Fibroblast of pulmonary artery (primary cell): Measurements from ENCODE around the gene ZNF207.
"Not testable (repeated sequence)": the region's sequence is repeated elsewhere in the genome, so short reads cannot be mapped to it uniquely, and the experiment has no call there.

ENCODE experiments used
- DNase-seq: peaks from one replicate; pipeline ENCODE4 v3.0.0-alpha.2; 2010; ENCODE audit warnings: low read depth
- H3K4me3 ChIP-seq: replicated peaks from 2 replicates; pipeline ENCODE4 v1.5.1; 2011; ENCODE audit warnings: low read depth, mild to moderate bottlenecking, control low read depth, low read length, moderate library complexity
- TF ChIP-seq, protein P1 (sequence below): IDR thresholded peaks from 2 replicates; pipeline ENCODE4 v1.5.1; 2011; ENCODE audit warnings: mild to moderate bottlenecking, control low read depth, low read length, inconsistent platforms; ENCODE audit errors: missing control alignments

Gene ZNF207

DNA sequence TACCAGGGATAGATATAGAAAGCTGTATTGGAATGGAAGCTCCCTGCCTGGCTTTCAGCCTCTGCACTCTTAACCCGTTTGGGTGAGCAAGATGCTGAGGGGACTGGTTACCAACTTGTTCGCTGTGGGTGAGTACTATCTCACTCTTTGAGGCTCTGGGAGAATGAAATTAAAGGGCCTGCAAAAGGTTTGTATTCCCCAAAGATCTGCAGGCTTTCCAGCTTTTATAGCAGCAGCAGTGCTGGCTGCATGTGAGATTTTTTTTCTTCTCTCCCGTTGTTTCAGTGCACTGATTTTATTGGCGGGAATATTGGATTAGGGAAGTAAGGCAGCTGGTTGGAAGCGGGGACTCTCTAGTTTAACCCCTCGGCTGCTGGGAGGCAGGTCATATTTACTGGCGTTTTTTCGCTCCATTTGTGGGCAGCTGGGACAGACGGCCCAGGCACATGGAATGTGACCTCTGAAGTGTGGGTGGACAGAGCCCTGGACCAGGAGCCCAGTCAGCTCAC is 38.9 kb upstream of the ZNF207 start:
- DNase-seq = no peak
- TF ChIP-seq, protein P1, sequence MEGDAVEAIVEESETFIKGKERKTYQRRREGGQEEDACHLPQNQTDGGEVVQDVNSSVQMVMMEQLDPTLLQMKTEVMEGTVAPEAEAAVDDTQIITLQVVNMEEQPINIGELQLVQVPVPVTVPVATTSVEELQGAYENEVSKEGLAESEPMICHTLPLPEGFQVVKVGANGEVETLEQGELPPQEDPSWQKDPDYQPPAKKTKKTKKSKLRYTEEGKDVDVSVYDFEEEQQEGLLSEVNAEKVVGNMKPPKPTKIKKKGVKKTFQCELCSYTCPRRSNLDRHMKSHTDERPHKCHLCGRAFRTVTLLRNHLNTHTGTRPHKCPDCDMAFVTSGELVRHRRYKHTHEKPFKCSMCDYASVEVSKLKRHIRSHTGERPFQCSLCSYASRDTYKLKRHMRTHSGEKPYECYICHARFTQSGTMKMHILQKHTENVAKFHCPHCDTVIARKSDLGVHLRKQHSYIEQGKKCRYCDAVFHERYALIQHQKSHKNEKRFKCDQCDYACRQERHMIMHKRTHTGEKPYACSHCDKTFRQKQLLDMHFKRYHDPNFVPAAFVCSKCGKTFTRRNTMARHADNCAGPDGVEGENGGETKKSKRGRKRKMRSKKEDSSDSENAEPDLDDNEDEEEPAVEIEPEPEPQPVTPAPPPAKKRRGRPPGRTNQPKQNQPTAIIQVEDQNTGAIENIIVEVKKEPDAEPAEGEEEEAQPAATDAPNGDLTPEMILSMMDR = no peak
- no peak overlapping the region for H3K4me3 ChIP-seq

- no peak overlapping the region for H3K4me3 ChIP-seq
- DNase-seq = no peak
- TF ChIP-seq, protein P1 = no peak
Observed at GRCh38 chr17:32314636-32315035, 35.3 kb upstream of the ZNF207 start.

- no peak overlapping the region for H3K4me3 ChIP-seq
- no peak for DNase-seq
- TF ChIP-seq, protein P1 = no peak
Observed at GRCh38 chr17:32315171-32315570, 34.8 kb upstream of the ZNF207 start.

DNA sequence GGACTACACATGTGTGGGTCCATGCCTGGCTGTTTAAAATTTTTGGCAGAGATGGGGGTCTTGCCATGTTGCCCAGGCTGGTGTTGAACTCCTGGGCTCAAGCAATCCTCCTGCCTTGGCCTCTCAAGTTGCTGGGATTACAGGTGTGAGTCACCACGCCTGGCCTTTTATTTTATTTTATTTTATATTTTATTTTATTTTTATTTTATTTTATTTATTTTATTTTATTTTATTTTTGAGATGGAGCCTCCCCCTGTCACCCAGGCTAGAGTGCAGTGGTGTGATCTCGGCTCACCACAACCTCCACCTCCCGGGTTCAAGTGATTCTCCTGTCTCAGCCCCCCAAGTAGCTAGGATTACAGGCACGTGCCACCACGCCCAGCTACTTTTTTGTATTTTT is 33.3 kb upstream of the ZNF207 start:
- not testable (repeated sequence) for DNase-seq, H3K4me3 ChIP-seq

GRCh38 chr17:32317353-32317752 is 32.6 kb upstream of the ZNF207 start:
- TF ChIP-seq, protein P1 = no peak
- DNase-seq = no peak
- no peak overlapping the region for H3K4me3 ChIP-seq

- no peak overlapping the region for H3K4me3 ChIP-seq
- TF ChIP-seq, protein P1 = no peak
- no peak for DNase-seq
Observed at GRCh38 chr17:32318071-32318470, 31.9 kb upstream of the ZNF207 start.

DNA sequence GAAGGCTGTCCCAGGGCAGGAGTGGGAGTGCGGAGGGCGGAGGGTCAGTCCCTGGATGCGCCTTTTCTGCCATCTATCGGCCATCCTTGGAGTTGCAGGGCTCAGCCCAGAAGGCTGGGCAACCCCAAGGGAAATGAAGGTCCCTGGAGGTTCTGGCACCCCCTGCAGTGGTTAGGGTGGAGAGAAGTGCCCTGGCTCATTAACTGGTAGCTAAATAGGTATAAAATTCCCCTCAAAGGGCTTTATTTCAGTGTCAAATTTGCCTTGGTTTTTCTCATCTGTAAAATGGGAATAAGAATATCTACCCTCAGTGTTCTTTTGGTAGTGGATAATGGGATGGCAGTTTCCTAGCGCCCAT is 30.4 kb upstream of the ZNF207 start:
- DNase-seq = peak; percentile 64
- TF ChIP-seq, protein P1 = peak; percentile 100

DNA sequence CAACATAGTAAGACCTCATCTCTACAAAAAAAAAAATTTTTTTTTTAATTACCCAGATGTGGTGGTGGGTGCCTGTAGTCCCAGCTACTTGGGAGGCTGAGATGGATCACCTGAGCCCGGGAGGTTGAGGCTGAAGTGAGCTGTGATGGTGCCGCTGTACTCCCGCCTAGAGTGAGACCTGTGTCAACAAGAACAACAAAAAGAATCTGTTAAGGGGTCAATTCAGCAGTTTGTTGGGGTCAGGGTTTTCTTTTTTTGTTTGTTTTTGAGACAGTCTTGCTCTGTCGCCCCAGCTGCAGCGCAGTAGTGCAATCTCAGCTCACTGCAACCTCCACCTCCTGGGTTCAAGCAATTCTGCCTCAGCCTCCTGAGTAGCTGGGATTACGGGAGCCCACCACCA is 29.9 kb upstream of the ZNF207 start:
- DNase-seq, H3K4me3 ChIP-seq: not testable (repeated sequence)

More for the DNA sequence above, 30.4 kb upstream of the ZNF207 start:
- H3K4me3 ChIP-seq = no peak overlapping the region
